ENCODE measurements around the gene ADORA2A. TPM values are rescaled to one million over a fixed set of nuclear protein-coding genes. Genes with fewer than 3 reads are reported as not detected.

ADORA2A gene
- total and polyA plus RNA-seq, 2 of the 8 experiments (the other 6 are each of a cell fraction or from before 2014, with no cell fraction given), result 7.1 to 20.3 TPM

DNA sequence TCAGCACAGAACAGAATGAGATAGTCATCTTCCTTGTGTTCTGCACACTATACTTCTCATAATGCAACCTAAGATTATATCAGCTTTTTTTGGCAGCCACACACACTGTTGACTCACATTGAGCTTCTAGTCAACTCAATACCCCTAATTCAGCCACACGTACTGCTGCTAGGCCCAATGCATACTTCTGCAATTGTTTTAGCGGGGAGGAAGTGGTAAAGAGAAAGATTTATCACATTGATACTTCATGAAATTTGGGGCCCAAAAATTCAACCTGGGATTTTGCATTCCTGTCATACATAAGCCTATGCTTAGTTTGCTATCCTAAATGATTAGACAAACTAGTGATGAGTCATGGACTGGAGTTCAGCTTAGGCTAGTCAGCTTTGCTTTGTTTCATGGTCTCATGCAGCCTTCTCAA lies 59.1 kb downstream of the ADORA2A start:
- no peak overlapping the region for H2AFZ ChIP-seq (ENCODE audit: low read length)
- H3K14ac ChIP-seq (ENCODE audit: insufficient read length), result no peak overlapping the region
- no peak overlapping the region for H4K5ac ChIP-seq (ENCODE audit: insufficient read length, low read depth, low read length)
- no peak overlapping the region for H3K4ac ChIP-seq (replicated peaks; ENCODE audit: insufficient read length, low read depth, low read length)
- H3K27me3 ChIP-seq (replicated peaks in 1 of 4; ENCODE audit: control insufficient read depth in 3 of 4, extremely low read depth in 1 of 4, insufficient read depth in 3 of 4, low read length in 3 of 4), result no peaks in the 10 kb centered on the region
- no peak overlapping the region for H2BK20ac ChIP-seq (ENCODE audit: low read length)
- no peak overlapping the region for H2AK5ac ChIP-seq (ENCODE audit: low read depth, low read length)
- no peak overlapping the region for H3K4me2 ChIP-seq (ENCODE audit: insufficient read depth in 1 of 2, low read depth in 2 of 2, low read length in 2 of 2)
- no peak overlapping the region for H3K23ac ChIP-seq (ENCODE audit: insufficient read length)
- no peak overlapping the region for H2BK5ac ChIP-seq (ENCODE audit: low read depth, low read length)
- TF ChIP-seq POLR2AphosphoS5 (IDR thresholded peaks at IDR 0.05; ENCODE audit: low read depth, low read length) (no peak), RBBP5 (IDR thresholded peaks at IDR 0.05; ENCODE audit: borderline replicate concordance, low read depth, low read length) (no peak), SIRT6 (IDR thresholded peaks at IDR 0.05; ENCODE audit: low read length) (no peak), SP4 (IDR thresholded peaks at IDR 0.05; ENCODE audit: low read length) (no peak), SRF (IDR thresholded peaks at IDR 0.05; ENCODE audit: low read depth, low read length) (no peak), NANOG (IDR thresholded peaks at IDR 0.05; ENCODE audit: insufficient read depth, low read depth, low read length, poor library complexity, severe bottlenecking) (no peak), CEBPB (IDR thresholded peaks at IDR 0.05; ENCODE audit: low read depth, low read length) (no peak), CHD2 (IDR thresholded peaks at IDR 0.05; ENCODE audit: low read length) (no peak), HDAC2 (IDR thresholded peaks at IDR 0.05; ENCODE audit: borderline replicate concordance in 1 of 2, low read depth in 2 of 2, low read length in 2 of 2) (no peak), ZNF274 (IDR thresholded peaks at IDR 0.05; ENCODE audit: borderline replicate concordance, extremely low read depth, low read length) (no peak), TAF7 (optimal IDR thresholded peaks at IDR 0.05; ENCODE audit: borderline replicate concordance, low read depth, low read length) (no peak), JUN (IDR thresholded peaks at IDR 0.05; ENCODE audit: low read depth, low read length) (no peak), SP1 (IDR thresholded peaks at IDR 0.05; ENCODE audit: low read depth, low read length) (no peak)
- H3K4me3 ChIP-seq (ENCODE audit: extremely low read depth in 1 of 4, insufficient read depth in 2 of 4, low read depth in 3 of 4, low read length in 4 of 4), result no peak overlapping the region
- H3K9ac ChIP-seq (replicated peaks in 1 of 4; ENCODE audit: extremely low read depth in 1 of 4, low read depth in 3 of 4, low read length in 3 of 4), result no peak overlapping the region
- H3K18ac ChIP-seq (ENCODE audit: extremely low read depth, low read length), result no peak overlapping the region
- no peaks in the 10 kb centered on the region for H3K79me2 ChIP-seq (ENCODE audit: control insufficient read depth in 1 of 2, insufficient read depth in 2 of 2, low read length in 2 of 2)
- H3K36me3 ChIP-seq (ENCODE audit: control insufficient read depth in 2 of 4, insufficient read depth in 4 of 4, low read length in 3 of 4), result no peaks in the 10 kb centered on the region
- H3K23me2 ChIP-seq (ENCODE audit: low read depth, low read length), result no peaks in the 10 kb centered on the region; the same call in 1 of the 2 replicates
- H2BK15ac ChIP-seq (ENCODE audit: low read length), result no peak overlapping the region
- H3K56ac ChIP-seq (replicated peaks; ENCODE audit: insufficient read length, low read depth, low read length), result no peak overlapping the region
- no peak overlapping the region for H4K8ac ChIP-seq (ENCODE audit: extremely low read depth, insufficient read depth, low read length)
- H2BK12ac ChIP-seq (ENCODE audit: low read depth, low read length), result no peak overlapping the region
- no peaks in the 10 kb centered on the region; a peak in 2 of 7 replicates for H3K4me1 ChIP-seq (replicated peaks in 1 of 4; ENCODE audit: control insufficient read depth in 3 of 4, insufficient read depth in 4 of 4, low read length in 3 of 4)
- H3K79me1 ChIP-seq (ENCODE audit: low read depth, low read length), result no peaks in the 10 kb centered on the region
- WGBS, 2 experiments (ENCODE audit: extremely low coverage in 1 of 2, insufficient coverage in 1 of 2, insufficient read length in 1 of 2, insufficient replicate concordance in 2 of 2, low coverage in 1 of 2, low lambda C conversion rate in 2 of 2, missing lambda C conversion rate in 1 of 2), result 86% methylated on average over 2 of the region's 2 CpGs; no CpG with 5 or more reads in 1 of the 2 experiments
- DNase-seq (ENCODE audit: low read depth in 1 of 2, low spot score in 2 of 2), result no peak
- no peak overlapping the region for H2BK120ac ChIP-seq (replicated peaks; ENCODE audit: low read depth, low read length)
- no peak overlapping the region for H4K91ac ChIP-seq (replicated peaks; ENCODE audit: insufficient read length, low read length)
- ChIA-PET POLR2A (ENCODE audit: partially characterized antibody) (no interaction called here), CTCF (ENCODE audit: partially characterized antibody) (interaction anchor here (0.8 to 2.3 kb wide), 14 partner anchors 10 to 220 kb away, joined by 3 to 14 read pairs (median 4); no protein-coding TSS in a partner anchor)
- no peak overlapping the region for H3K27ac ChIP-seq (ENCODE audit: low read depth, low read length)
- H3K9me3 ChIP-seq (ENCODE audit: insufficient read depth in 2 of 2, low read depth in 1 of 2, low read length in 1 of 2), result no peaks in the 10 kb centered on the region
- FAIRE-seq, result no peak
- H4K20me1 ChIP-seq (replicated peaks in 1 of 2; ENCODE audit: control insufficient read depth in 1 of 2, insufficient read depth in 2 of 2, low read length in 2 of 2), result no peaks in the 10 kb centered on the region
